HG02610 (cell line): ENCODE results near the gene ELMOD1.
A peak's percentile ranks its signal among the peaks of the same experiment; 100 is the strongest.

ENCODE experiments used
- ATAC-seq: cut with Tn5 transposase; IDR thresholded peaks from one replicate; pipeline ENCODE4 v1.9.1; 2021; ENCODE audit warnings: mild to moderate bottlenecking, moderate library complexity; ENCODE audit not compliant: unreplicated experiment

ELMOD1 gene

GRCh38 chr11:107683061-107683460 lies 92.1 kb downstream of the ELMOD1 start:
- no peak for ATAC-seq

- no peak for ATAC-seq
These were observed 92.9 kb downstream of the ELMOD1 start for GRCh38 chr11:107683807-107684206.

GRCh38 chr11:107688322-107688918 lies 97.5 kb downstream of the ELMOD1 start:
- no peak for ATAC-seq

GRCh38 chr11:107689317-107690202 lies 98.6 kb downstream of the ELMOD1 start:
- peak; percentile 68 for ATAC-seq

- ATAC-seq = no peak
These were observed 100.2 kb downstream of the ELMOD1 start for GRCh38 chr11:107691000-107691750.

GRCh38 chr11:107695446-107695845 lies 104.5 kb downstream of the ELMOD1 start:
- ATAC-seq = no peak

- ATAC-seq = no peak
These were observed 105.2 kb downstream of the ELMOD1 start for GRCh38 chr11:107696140-107696539.

GRCh38 chr11:107697291-107697690 lies 106.3 kb downstream of the ELMOD1 start:
- no peak for ATAC-seq

GRCh38 chr11:107699371-107700285 lies 108.7 kb downstream of the ELMOD1 start:
- ATAC-seq = no peak

- no peak for ATAC-seq
These were observed 111.2 kb downstream of the ELMOD1 start for GRCh38 chr11:107702109-107702660.

GRCh38 chr11:107702723-107703122 lies 111.8 kb downstream of the ELMOD1 start:
- ATAC-seq = no peak

- ATAC-seq = no peak
These were observed 113.5 kb downstream of the ELMOD1 start for GRCh38 chr11:107704451-107704850.

GRCh38 chr11:107705027-107705426 lies 114.1 kb downstream of the ELMOD1 start:
- ATAC-seq = no peak

GRCh38 chr11:107706531-107706930 lies 115.6 kb downstream of the ELMOD1 start:
- no peak for ATAC-seq

- ATAC-seq = no peak
These were observed 116.3 kb downstream of the ELMOD1 start for GRCh38 chr11:107707215-107707671.

- no peak for ATAC-seq
These were observed 116.9 kb downstream of the ELMOD1 start for GRCh38 chr11:107707807-107708206.

GRCh38 chr11:107708792-107709191 lies 117.8 kb downstream of the ELMOD1 start:
- no peak for ATAC-seq

GRCh38 chr11:107710301-107710700 lies 119.4 kb downstream of the ELMOD1 start:
- ATAC-seq = no peak

GRCh38 chr11:107711861-107712755 lies 121.2 kb downstream of the ELMOD1 start, which contains the start of gene SLN:
SLN (minus strand) TSS chr11:107712056.
- ATAC-seq = no peak
